Stimulated activated CD4-positive, alpha-beta T cell treated with anti-CD3 and anti-CD28 coated beads, Interleukin-2, amount 100 ng/mL, for 48 hours (primary cell): Measurements from ENCODE around the gene AKR1D1.
"Not testable (repeated sequence)": the region's sequence is repeated elsewhere in the genome, so short reads cannot be mapped to it uniquely, and the experiment has no call there.

Experiments
- DNase-seq, 2 donors: peaks; one replicate each; pipeline ENCODE4 v3.0.0-alpha.2; 2020

AKR1D1 gene

DNA sequence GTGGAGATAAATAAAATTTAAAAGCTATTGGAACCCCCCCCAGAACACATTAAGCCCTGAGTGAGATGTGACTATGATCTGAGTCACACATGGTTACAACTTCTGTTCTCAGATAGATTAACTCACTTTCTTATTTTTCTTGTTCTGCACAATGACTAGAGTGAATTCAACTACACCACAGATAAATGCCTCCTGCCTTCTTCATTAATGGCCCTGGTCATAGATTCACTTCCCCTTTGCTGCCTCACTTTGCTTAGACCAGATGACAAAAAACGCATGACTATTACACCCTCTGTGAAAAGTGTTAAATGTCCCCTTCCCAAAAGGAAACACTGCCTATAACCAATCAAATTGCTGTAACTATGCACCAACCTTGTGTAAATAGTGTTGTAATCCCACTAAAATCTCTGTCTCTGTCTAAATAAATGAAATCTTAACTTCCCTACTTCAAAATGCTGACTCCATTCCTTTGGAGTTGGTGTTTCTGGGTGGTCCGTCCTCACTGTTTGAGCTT is 49.4 kb downstream of the AKR1D1 start:
- DNase-seq, result no peak

DNA sequence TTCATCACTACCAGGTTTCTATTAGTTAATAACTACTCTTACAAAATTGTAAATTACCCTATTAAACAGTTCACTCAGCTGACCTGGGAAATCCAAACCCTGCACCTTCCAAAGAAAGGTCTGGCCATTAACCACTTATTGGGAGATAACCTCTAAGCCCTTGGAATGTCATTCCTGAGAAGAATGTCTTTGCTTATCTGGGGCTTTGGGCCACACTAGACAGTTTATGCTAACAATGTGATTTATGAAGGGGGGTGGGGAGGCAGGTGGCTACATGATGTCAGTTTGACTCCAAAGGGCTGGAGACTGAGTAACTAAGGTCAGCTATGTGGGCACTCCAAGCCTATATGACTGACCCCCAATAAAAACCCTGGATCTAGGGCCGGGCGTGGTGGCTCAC is 50.7 kb downstream of the AKR1D1 start:
- no peak for DNase-seq

GRCh38 chr7:138127996-138128395 is 51.7 kb downstream of the AKR1D1 start:
- no peak for DNase-seq

GRCh38 chr7:138129551-138130165 is 53.4 kb downstream of the AKR1D1 start:
- DNase-seq, result no peak

DNA sequence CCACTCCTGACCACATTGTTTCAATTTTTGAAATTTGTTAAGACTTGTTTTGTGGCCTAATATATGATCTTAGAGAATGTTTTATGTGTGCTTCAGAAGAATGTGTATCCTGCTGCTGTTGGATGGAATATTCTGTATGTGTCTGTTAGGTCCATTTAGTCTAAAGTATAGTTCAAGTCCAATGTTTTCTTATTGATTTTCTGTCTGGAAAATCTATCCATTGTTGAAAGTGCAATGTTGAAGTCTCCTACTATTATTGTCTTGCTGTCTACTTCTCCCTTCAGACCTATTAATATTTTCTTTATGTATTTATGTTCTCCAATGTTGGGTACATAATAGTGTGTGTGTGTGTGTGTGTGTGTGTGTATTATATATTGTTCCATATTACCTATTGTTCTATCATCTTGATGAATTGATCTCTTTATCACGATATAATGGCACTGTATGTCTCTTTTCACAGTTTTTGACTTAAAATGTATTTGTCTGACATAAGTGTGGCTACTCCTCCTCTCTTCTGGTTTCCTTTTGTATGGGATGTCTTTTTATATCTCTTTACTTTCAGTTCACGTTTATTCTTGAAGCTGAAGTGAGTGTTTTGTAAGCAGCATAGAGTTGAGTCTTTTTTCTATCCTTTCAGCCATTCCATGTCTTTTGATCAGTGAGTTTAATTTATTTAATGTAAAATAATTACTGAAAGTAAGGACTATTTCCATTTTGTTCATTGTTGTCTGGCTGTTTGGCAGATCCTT is 61.3 kb downstream of the AKR1D1 start:
- no peak for DNase-seq

GRCh38 chr7:138138244-138138643 is 62.0 kb downstream of the AKR1D1 start:
- no peak for DNase-seq

DNA sequence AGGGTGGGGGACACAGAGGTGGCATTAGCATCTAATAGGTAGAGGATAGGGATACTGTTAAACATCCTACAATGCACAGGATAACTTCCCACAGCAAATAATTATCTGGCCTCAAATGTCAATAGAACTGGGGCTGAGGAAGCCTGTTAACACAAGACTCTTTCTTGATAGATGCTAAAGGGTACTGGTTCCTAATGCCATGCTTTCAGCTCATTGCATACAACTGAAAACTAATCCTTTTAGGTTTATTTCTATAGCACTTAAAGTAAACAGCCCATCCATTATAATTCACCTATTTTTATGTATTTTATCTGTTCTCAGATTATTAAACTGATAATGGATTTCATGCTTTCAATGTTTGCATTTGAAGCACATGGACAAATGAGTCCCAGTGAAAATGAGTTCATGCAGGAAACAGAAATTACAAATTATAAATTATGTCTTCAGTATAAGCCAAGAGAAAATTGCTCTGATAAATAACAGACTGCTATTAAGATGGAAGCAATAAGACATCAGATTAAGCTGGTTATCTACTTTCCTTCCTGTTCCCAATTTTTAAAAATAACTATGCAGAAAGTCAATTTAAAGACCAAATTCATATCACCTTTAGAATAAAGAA is 66.4 kb downstream of the AKR1D1 start:
- DNase-seq, result no peak

- DNase-seq, result no peak
Measured at GRCh38 chr7:138144958-138145357, 68.7 kb downstream of the AKR1D1 start.

DNA sequence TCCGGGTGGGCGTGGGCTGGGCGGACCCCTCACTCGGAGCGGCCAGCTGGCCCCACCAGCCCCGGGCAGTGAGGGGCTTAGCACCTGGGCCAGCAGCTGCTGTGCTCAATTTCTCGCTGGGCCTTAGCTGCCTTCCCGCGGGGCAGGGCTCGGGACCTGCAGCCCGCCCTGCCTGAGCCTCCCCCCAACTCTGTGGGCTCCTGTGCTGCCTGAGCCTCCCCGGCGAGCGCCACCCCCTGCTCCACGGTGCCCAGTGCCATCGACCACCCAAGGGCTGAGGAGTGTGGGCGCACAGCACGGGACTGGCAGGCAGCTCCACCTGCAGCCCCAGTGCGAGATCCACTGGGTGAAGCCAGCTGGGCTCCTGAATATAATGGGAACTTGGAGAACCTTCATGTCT is 70.0 kb downstream of the AKR1D1 start:
- not testable (repeated sequence) for DNase-seq

GRCh38 chr7:138146757-138147734 is 70.8 kb downstream of the AKR1D1 start:
- not testable (repeated sequence) for DNase-seq

DNA sequence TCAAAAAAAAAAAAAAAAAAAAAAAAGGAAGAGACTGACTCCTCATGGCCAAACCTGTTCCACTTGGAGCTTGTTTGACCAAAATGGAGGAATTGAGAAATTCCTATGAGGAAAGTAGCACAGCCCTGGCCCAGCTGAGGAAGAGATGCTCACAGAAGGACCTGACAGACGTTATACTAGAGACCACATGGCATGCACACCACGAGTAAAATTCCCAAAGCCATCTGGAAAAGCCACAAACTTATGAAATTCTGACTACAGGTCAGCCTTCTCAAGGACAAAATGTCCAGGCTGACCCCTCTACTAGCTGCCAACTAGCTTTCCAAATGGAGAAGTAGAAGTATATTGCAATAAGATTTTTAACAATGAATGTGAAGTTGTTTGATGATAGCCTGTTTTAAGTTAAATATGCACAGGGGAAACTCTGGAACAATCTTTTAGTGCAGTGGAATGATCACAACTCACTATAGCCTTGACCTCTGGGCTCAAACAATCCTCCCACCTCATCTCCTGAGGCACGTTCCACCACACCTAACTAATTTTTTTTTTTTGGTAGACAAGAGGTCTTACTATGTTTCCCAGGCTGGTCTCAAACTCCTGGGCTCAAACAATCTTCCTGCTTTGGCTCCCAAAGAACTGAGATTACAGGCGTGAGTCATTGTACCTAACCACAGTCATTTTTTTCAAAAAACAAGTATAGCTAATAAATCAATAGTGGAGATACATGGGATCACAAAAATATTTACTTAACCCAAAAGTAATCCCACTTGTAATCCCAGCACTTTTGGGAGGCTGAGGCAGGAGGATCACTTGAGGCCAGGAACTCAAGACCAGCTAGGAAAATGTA is 75.7 kb downstream of the AKR1D1 start:
- DNase-seq, result no peak

- DNase-seq, result no peak
Measured at GRCh38 chr7:138154661-138155060, 78.4 kb downstream of the AKR1D1 start.

- no peak for DNase-seq
Measured at GRCh38 chr7:138157702-138158101, 81.4 kb downstream of the AKR1D1 start.

- DNase-seq, result no peak
Measured at GRCh38 chr7:138158739-138159528, 82.7 kb downstream of the AKR1D1 start.

DNA sequence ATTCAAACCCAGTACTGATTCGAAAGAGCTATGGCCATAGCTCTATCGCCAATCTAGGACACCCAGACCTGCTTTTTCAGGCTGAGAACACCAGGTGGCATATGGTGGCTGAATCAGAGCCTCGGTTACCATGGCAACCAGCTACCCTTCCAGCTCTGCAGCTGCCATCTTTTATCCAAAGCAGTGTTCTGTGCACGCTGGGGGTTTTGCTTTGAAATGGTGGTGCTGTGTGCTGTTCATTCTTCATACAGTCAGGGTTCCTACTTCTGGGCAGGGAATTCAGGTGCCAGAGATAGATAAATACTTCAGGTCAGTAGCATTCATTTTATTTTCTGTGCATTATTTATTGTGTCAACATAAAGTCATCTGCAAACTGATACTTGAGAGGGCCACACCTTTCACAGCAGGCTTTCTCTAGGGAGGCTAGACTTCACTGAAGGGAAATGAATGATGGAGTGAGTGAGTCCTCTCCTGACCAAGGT is 85.4 kb downstream of the AKR1D1 start:
- peak; percentile 57 to 61 for DNase-seq

- no peak for DNase-seq
Measured at GRCh38 chr7:138162236-138162635, 86.0 kb downstream of the AKR1D1 start.

- DNase-seq, result no peak
Measured at GRCh38 chr7:138163800-138164199, 87.5 kb downstream of the AKR1D1 start.

DNA sequence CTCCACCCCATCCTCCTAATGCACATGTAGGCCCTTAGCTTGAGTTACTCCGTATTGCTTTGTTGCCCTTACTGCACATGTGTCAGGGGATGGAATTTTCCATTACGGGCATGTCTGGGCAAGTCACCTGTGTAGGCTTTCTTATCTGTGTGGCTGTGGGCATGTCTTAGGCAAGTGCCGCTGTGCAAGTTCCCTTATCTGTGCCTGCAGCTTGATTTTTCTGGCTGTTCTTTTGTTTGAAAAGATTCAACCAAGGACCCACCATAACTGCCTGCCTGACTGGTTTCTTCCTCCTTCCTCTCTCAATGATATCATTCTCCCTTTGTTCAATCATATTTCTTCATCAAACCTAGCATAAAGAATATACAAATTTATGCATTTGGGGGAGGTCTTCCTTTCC is 88.5 kb downstream of the AKR1D1 start:
- no peak for DNase-seq

- DNase-seq, result no peak
Measured at GRCh38 chr7:138166681-138167080, 90.4 kb downstream of the AKR1D1 start.

GRCh38 chr7:138167222-138167621 is 91.0 kb downstream of the AKR1D1 start:
- no peak for DNase-seq

GRCh38 chr7:138167869-138168296 is 91.6 kb downstream of the AKR1D1 start:
- no peak for DNase-seq
